Stimulated activated CD8-positive, alpha-beta memory T cell treated with anti-CD3 and anti-CD28 coated beads, Interleukin-7, amount 100 ng/mL, for 1 hour (primary cell): ENCODE data around the gene ACBD4.

Experiments used
- DNase-seq, 2 donors: peaks; one replicate each; pipeline ENCODE4 v3.0.0-alpha.2; 2020; ENCODE audit warnings: low read depth in 2 of 2

ACBD4 gene

GRCh38 chr17:45155483-45155882 is 20.0 kb downstream of the ACBD4 start:
- no peak for DNase-seq

- no peak for DNase-seq
These were observed 20.8 kb downstream of the ACBD4 start for GRCh38 chr17:45156242-45156641.

GRCh38 chr17:45160447-45161287 is 25.2 kb downstream of the ACBD4 start:
- DNase-seq, result peak in 1 of 2 donors; percentile 36

- peak; percentile 98 for DNase-seq
These were observed 26.0 kb downstream of the ACBD4 start, which contains the start of gene HEXIM2 for GRCh38 chr17:45161288-45162024. Gene HEXIM2 (plus strand): TSS chr17:45161875. CDS start chr17:45162794, 919 bp downstream.

GRCh38 chr17:45162025-45162687 is 26.7 kb downstream of the ACBD4 start:
- DNase-seq, result no peak

GRCh38 chr17:45164734-45165269 is 29.3 kb downstream of the ACBD4 start:
- DNase-seq, result no peak

GRCh38 chr17:45168991-45169752 is 33.7 kb downstream of the ACBD4 start:
- DNase-seq, result no peak

- no peak for DNase-seq
These were observed 34.9 kb downstream of the ACBD4 start for GRCh38 chr17:45170280-45170930.

- no peak for DNase-seq
These were observed 35.4 kb downstream of the ACBD4 start for GRCh38 chr17:45170931-45171337.

- no peak for DNase-seq
These were observed 36.1 kb downstream of the ACBD4 start for GRCh38 chr17:45171338-45172231.

- no peak for DNase-seq
These were observed 36.7 kb downstream of the ACBD4 start for GRCh38 chr17:45172232-45172540.

- peak in 1 of 2 donors; percentile 35 for DNase-seq
These were observed 37.2 kb downstream of the ACBD4 start for GRCh38 chr17:45172541-45173286.

GRCh38 chr17:45175759-45176115 is 40.2 kb downstream of the ACBD4 start:
- no peak for DNase-seq

GRCh38 chr17:45177563-45177962 is 42.1 kb downstream of the ACBD4 start:
- DNase-seq, result no peak

GRCh38 chr17:45184144-45184543 is 48.7 kb downstream of the ACBD4 start:
- DNase-seq, result no peak

GRCh38 chr17:45186801-45187354 is 51.4 kb downstream of the ACBD4 start:
- DNase-seq, result no peak

- no peak for DNase-seq
These were observed 53.5 kb downstream of the ACBD4 start for GRCh38 chr17:45189009-45189408.

- DNase-seq, result no peak
These were observed 55.2 kb downstream of the ACBD4 start for GRCh38 chr17:45190503-45191255.
